ENCODE results near the gene SLC30A2. TPM values are rescaled to one million over a fixed set of nuclear protein-coding genes. Genes with fewer than 3 reads are reported as not detected.

The SLC30A2 gene
- total RNA-seq, 1 experiment from 2014 or later, result 0.23 TPM

- Histone ChIP-seq H3K36me3 (ENCODE audit: control insufficient read depth, insufficient read depth, low read length) (no peaks in the 10 kb centered on the region), H3K27me3 (ENCODE audit: control insufficient read depth, insufficient read depth, low read length) (0 out of 2 replicates have a peak, but pooled peaks cover 2% of the 10 kb centered on the region), H3K9me3 (ENCODE audit: control insufficient read depth, insufficient read depth, low read depth, low read length) (no peaks in the 10 kb centered on the region), H3K4me3 (ENCODE audit: low read depth in 2 of 2, low read length in 2 of 2) (no peak overlapping the region), H3K27ac (ENCODE audit: low read length) (no peak overlapping the region), H3K4me1 (ENCODE audit: control insufficient read depth, insufficient read depth, low read length) (no peaks in the 10 kb centered on the region; the same call in 1 of the 2 replicates)
- ChIA-PET CTCF (interaction anchor here (1.0 kb wide), 1 partner anchor 10 kb away, joined by 3 read pairs; no protein-coding TSS in a partner anchor), POLR2A (interaction anchor here (0.6 to 1.0 kb wide), 2 partner anchors 21 to 111 kb away, joined by 3 to 13 read pairs; partner anchors contain the start of gene CNKSR1)
- intact Hi-C loops (cut with micrococcal nuclease; ENCODE audit: unreplicated experiment) (no loop called here), in situ Hi-C loops (cut with HindIII; ENCODE audit: low pct_unique_long_range_greater_than_20kb, low sequenced_read_pairs) (no loop called here)
- BruUV-seq (replicated peaks), result no TSS peak
- no peak for DNase-seq (ENCODE audit: low read depth, low spot score)
- no peak for ATAC-seq
- TF ChIP-seq SIN3A (IDR thresholded peaks at IDR 0.05; ENCODE audit: borderline replicate concordance, insufficient read depth, low read depth, low read length) (no peak), POLR2AphosphoS5 (IDR thresholded peaks at IDR 0.05; ENCODE audit: low read depth, low read length) (no peak), REST (IDR thresholded peaks at IDR 0.05; ENCODE audit: insufficient read depth in 1 of 2, low read depth in 2 of 2, low read length in 1 of 2) (no peak), CTCF (IDR thresholded peaks at IDR 0.05) (no peak), TCF7L2 (IDR thresholded peaks at IDR 0.05; ENCODE audit: low read depth, low read length) (no peak)
Observed at GRCh38 chr1:26066160-26066559, 20.2 kb upstream of the SLC30A2 start.

- BruUV-seq (replicated peaks), result no TSS peak
- TF ChIP-seq REST (IDR thresholded peaks at IDR 0.05; ENCODE audit: insufficient read depth in 1 of 2, low read depth in 2 of 2, low read length in 1 of 2) (no peak), CTCF (IDR thresholded peaks at IDR 0.05) (no peak), TCF7L2 (IDR thresholded peaks at IDR 0.05; ENCODE audit: low read depth, low read length) (no peak), SIN3A (IDR thresholded peaks at IDR 0.05; ENCODE audit: borderline replicate concordance, insufficient read depth, low read depth, low read length) (no peak), POLR2AphosphoS5 (IDR thresholded peaks at IDR 0.05; ENCODE audit: low read depth, low read length) (no peak)
- Histone ChIP-seq H3K4me3 (ENCODE audit: low read depth in 2 of 2, low read length in 2 of 2) (no peak overlapping the region), H3K27me3 (ENCODE audit: control insufficient read depth, insufficient read depth, low read length) (no peaks in the 10 kb centered on the region), H3K4me1 (ENCODE audit: control insufficient read depth, insufficient read depth, low read length) (no peaks in the 10 kb centered on the region; the same call in 1 of the 2 replicates), H3K36me3 (ENCODE audit: control insufficient read depth, insufficient read depth, low read length) (no peaks in the 10 kb centered on the region), H3K27ac (ENCODE audit: low read length) (no peak overlapping the region), H3K9me3 (ENCODE audit: control insufficient read depth, insufficient read depth, low read depth, low read length) (no peaks in the 10 kb centered on the region)
- POLR2A ChIA-PET, result no interaction called here
- DNase-seq (ENCODE audit: low read depth, low spot score), result no peak
- CTCF ChIA-PET, result no interaction called here
- intact Hi-C loops (cut with micrococcal nuclease; ENCODE audit: unreplicated experiment) (no loop called here), in situ Hi-C loops (cut with HindIII; ENCODE audit: low pct_unique_long_range_greater_than_20kb, low sequenced_read_pairs) (no loop called here)
- ATAC-seq, result no peak
Observed at GRCh38 chr1:26064553-26064952, 18.6 kb upstream of the SLC30A2 start.
